HPDE6-E6E7 (cell line): ENCODE data around the gene TMEM95.

Experiments
- DNase-seq: peaks from one replicate; pipeline ENCODE4 v3.0.0; 2011; ENCODE audit warnings: missing footprints; ENCODE audit errors: extremely low spot score

TMEM95 gene

DNA sequence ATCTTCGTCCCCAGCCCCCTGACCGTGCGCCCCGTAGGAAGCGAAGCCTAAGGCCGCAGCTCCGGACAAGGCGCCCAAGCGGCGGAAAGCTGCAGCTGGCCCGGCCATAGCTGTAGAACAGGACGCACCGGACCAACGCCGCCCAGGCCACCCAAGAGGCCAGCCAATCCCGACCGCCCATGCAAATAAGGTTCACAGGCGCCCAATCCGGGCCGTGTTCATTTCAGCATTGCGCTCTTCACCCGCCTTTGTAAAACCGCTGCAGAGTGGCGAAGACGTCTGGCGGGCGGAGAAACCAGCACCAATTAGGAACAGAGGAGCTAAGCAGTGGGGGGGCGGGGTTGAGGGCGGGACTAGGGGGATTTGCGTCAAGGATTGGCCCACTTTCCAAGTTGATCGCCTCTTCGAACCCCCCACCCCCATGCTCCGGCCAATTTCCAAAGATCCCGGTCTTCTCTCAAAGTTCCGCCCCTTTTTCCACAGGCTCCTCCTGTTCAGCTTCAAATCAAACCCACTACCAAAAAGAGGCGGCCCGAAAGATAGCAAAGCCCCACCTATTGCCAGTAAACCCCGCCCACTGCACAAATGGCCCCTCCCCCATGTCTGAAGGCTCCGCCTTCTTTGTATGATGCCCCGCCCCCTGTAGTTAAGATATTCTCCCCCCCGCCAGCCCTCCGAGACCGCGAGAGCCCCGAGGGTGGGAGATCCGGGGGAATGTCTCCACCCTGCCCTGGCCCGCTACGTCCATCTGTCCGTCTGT lies 49.2 kb downstream of the TMEM95 start, which contains the start of gene TMEM256:
Gene TMEM256 (minus strand): TSS at position 121 of the 760 bp plus-strand sequence. CDS start 13 bp downstream, at position 108.
- peak; percentile 94 for DNase-seq

DNA sequence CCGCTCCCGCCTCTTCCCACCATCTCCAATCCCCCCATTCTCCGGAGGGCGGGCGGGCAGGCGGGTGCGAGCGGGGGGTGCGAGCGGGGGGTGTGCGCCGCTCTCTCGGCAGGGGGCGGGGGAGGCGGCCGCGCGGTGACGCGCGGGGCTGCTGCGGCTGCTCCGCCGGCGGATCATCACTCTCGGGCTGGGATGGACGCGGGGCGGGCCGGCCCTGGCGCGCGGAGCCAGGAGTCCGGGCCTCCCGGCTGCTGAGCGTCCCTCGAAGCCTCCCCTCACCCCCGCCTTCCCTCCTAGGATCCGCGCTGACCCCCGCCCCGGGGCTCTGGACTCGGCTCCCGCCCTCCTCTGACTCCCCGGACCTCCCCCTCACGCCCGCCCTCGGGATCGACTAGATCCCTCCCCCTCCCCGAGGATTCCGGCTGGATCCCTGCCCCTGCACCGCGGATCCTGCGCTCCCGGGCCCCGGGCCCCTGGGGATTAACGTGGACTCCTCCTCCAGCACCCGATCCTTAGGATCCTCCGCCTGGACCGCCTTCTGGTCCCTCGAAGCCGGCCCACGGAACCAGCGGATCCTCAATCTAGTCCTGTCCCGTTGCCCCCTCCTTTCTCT lies 49.9 kb downstream of the TMEM95 start:
- DNase-seq, result peak; percentile 48

DNA sequence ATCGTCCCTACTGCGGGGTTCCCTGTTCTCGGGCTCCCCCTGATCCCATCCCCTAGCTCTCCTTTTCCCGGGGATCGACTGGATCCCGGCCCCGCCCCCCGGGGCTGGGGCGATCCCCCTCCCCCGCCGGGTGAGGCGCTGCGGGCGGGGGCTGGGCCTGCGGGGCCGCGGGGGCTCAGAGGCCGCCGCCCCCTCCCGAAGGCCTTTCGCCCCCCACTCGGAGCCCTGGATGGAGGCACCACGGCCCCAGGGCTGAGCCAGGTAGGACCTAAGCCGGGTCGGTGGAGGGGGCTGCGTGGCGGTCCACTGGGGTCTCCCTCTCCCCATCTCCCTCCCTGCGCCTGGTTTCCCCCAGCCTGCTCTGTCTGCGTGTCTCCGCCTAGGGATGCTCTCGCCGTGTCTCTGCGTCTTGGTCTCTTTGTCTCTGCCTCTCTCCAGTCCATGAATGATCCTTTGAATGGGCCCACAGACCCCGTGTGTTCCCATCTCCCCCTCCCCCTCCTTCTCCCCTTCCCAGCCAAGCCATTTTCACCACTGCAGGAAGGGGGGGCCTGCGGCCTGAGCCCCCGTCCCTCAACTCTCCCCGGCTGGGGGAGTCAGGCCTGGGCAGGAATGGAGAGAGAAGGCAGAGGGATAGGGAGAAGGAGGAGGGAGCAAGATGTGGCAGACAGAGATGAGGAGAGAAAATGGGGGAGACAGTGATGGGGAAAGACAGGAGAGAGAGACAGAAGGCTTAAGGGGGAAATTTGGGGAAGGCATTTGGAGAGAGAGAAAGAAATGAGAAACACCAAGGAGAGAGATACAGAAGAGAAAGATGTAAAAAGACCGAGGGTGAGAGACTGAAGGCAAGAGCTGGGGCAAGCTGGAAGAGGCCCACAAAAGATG lies 50.6 kb downstream of the TMEM95 start:
- DNase-seq, result no peak

DNA sequence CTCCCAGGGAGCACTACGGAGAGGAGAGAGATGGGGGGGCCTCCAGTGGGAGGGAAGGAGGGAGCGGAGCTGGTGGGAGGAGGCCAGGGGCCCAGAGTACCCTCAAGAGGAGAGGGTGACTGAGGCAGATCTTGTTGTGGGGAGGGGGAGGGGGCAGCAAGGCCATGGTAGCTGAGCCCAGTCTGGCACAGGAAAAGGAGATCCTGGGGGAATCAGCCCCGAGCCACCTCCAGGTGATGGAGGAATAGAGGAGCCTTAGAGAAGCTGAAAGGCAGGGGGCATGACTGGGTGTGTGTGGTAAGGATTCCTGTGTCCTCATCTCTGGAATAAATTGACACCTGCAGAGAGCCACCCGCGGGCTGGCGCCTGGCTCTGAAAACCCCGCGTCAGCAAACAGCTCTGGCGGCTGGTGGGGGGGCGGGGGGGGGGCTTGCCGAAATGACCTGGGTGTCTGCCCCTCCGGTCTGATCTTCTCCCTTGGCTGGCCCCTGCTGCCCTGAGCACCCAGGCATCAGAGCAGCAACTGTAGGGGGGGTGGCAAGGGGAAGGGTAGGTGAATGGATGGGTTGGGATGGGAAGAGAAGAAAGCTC lies 51.4 kb downstream of the TMEM95 start:
- DNase-seq, result no peak
